Measurements from ENCODE around the gene DYNC2I2.
"Not testable (repeated sequence)": the region's sequence is repeated elsewhere in the genome, so short reads cannot be mapped to it uniquely, and the experiment has no call there.

DYNC2I2 gene

DNA sequence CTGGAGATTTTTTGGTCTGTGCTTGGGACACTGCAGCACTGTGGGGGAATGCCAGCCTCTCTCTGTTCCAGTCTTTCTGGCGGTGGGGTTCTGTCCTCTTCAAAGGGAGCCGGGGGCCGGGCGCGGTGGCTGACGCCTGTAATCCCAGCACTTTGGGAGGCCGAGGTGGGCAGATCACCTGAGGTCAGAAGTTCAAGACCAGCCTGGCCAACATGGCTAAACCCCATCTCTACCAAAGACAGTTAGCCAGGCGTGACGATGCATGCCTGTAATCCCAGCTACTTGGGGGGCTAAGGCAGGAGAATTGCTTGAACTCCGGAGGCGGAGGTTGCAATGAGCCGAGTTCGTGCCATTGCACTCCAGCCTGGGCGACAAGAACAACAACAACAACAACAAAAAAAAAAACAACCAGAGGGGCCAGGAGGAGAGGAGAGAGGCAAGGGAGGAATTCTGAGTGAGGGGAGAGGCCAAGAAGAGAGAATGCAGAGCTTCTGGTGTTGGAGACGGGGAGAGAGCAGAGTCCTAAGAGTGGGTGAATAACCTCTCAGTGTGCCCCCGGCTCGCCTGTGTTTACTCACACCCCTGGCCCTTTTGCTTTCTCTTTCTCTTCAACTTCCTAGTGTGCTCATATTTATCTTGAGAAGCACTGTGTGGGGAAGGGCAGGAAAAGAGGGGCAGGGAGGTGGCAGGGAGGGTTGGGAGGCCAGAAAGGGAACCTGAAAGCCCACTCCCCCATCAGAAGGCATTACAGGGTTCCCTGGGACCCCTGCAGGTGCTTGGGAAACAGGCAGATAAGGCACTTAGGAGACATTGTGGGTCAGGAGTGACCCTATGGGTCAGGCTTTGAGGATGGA, 29.2 kb upstream of the DYNC2I2 start:
- DNase-seq: no peak

DNA sequence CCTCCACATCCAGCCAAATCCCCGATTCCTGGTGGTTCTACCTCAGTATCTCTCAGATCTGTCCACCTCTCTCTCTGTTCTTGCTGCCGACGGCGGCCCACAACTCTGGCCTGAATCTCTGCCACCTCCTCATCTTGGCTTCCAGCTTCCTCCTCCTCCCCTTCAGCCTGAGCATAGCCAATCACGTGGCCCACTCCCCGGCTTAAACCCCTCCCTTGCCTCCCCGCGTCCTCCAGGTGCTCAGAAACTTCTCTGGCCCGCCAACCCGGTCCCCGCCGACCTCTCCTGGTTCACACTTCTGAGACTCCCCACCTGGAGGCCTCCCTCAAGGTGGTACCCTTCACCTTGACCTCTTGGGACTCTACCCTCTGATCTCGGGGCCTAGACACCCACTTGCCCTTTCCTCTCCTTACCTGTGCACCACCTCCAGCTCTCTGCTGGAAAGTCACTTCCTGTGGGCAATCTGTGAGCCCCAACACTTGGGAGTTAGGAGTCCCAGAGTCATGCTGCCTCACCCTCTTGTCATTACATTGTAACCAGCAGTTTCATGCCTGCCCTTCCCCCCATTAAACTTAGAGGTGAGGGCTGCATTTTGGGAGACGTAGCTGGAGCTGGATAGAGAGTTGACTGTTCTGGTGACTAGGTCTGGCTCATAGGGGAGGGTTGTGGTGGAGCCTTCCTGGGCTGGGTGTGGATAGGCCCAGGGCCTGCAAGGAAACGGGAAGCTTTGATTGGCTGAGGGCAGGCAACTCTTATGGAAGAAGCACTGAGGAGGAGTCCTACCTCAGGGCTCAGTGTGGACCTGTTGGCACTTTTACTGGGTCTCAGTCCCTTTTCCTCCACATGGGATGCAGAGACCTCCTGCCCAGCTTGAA, 27.9 kb upstream of the DYNC2I2 start:
- no peak for DNase-seq

DNA sequence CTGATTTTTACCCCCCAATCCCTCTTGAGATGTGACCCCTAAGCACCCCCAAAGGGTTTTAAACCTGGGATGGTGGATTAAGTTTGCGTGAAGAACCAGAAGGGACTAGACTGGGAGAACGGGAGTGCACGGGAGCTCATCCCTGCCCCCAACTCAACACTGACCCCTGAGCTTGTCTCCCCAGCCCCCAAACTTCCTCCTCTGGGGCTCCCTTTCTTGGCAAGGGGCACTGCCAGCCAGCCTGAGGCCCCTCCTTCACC, 27.3 kb upstream of the DYNC2I2 start:
- DNase-seq: no peak

DNA sequence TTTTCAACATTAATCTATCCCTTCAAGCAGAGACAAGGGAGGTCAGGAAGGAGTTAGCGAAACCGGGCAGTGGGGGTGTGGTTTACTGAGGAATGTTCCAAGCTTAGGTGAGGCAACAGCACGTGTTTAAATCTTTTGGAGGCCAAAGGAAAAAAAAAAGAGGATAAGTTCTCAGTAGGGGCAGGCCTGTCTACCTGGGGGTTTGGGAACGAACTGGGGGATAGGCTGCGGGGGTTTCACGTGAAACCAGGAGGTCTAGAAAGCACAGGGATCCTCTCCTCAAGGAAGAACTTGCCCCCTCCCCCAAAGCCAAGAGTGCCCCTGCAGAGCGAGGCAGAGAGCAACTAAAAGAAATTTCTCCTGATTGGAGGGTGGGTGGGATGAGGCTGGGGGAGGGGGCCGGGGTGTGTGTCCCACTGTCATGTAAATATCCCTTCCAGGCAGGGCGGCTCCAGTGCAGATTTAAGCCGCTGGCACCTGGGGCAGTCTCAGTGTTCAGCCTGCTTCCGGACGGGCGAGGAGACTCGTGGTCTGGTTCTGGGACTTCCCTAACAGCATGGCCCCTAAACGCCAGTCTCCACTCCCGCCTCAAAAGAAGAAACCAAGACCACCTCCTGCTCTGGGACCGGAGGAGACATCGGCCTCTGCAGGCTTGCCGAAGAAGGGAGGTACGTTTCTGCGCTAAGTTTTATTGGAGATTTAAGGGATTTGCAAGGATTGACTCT, 26.9 kb upstream of the DYNC2I2 start:
- no peak for DNase-seq

GRCh38 chr9:128677794-128678193, 21.1 kb upstream of the DYNC2I2 start:
- DNase-seq: no peak

DNA sequence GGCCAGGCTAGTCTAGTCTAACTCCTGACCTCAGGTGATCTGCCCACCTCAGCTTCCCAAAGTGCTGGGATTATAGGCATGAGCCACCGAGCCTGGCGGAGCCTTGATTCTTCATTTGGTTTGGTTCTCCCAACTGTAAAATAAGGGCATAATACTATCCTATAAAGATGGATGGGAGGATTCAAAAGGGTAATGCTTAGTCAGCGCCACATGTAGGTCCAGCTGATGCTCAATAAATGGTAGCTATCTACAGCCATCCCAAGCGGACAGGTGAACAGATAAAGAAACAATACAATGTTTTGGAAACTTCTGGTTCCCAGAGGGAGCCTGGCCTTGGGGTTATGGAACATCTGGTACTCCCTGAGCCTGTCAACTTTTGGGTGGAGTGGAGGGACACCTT, 18.7 kb upstream of the DYNC2I2 start:
- DNase-seq: no peak

DNA sequence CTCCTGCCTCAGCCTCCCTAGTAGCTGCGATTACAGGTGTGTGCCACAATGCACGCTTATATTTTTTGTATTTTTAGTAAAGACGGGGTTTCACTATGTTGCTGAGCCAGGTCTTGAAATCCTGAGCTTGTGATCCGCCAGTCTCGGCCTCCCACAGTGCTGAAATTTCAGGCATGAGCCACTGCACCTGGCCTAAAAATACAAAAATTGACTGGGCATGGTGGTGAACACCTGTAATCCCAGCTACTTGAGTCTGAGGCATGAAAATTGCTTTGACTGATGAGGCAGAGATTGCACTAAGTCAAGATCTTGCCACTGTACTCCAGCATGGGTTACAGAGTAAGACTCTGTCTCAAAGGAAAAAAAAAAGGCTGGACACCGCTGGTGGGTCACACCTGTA, 13.1 kb upstream of the DYNC2I2 start:
- DNase-seq: no peak

DNA sequence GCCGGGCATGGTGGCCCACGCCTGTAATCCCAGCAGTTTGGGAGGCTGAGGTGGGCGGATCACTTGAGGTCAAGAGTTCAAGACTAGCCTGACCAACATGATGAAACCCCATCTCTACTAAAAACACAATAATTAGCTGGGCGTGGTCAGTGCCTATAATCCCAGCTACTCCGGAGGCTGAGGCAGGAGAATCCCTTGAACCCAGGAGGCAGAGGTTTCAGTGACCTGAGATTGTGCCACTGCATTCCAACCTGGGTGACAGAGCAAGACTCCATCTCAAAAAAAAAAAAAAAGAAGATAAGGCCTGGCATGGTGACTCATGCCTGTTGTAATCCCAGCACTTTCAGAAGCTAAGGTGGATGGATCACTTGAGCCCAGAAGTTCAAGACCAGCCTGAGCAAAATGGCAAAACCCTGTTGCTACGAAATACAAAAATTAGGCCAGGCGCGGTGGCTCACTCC, 9.9 kb upstream of the DYNC2I2 start:
- DNase-seq: not testable (repeated sequence)

DNA sequence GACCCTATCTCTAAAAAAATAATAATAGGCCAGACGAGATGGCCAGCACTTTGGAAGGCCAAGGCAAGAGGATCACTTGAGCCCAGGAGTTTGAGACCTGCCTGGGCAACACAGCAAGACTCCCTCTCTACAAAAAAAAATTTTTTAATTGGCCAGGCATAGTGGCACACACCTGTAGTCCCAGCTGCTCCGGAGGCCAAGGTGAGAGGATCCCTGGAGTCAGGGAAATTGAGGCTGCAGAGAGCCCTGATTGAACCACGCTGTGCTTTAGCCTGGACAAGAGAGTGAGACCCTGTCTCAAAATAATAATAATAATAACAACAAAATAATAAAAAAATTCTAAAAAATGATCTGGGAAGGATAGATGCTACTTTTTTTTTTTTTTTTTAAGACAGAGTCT, 1.1 kb upstream of the DYNC2I2 start:
- DNase-seq: no peak

DNA sequence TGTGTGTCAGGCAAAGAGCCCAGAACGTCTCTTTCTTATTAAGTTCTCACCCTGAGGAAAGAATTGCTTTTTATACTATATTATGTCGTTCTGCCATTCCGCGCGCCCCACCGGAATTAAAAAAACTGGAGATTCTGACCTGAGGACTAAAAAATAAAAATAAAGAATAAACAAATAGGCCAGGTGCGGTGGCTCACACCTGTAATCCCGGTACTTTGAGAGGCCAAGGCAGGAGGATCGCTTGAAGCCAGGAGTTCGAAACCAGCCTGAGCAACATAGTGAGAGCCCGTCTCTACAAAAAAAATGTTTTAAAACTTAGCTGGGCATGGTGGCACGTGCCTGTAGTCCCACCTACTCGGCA, 677 bp upstream of the DYNC2I2 start:
- no peak for DNase-seq

DNA sequence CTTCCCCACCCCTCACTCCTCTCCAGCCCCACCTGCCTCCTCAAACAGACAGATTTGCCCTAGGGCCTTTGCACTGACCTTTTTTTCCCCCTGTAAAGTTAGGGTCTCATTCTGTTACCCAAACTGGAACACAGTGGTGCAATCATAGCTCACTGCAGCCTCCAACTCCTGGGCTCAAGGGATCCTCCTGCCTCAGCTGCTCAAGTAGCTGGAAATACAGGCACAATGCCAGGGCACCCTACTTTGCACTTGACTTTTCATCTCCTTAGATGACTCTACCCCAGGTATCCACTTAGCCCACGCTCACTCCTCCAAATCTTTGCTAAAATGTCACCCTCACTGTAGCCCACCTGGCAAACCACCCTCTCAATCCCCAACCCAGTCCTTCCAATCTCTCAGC, 2.2 kb downstream of the DYNC2I2 start:
- DNase-seq: no peak

GRCh38 chr9:128653908-128654307, 2.7 kb downstream of the DYNC2I2 start:
- DNase-seq: no peak

- no peak for DNase-seq
Measured at GRCh38 chr9:128651798-128652197, 4.8 kb downstream of the DYNC2I2 start.

DNA sequence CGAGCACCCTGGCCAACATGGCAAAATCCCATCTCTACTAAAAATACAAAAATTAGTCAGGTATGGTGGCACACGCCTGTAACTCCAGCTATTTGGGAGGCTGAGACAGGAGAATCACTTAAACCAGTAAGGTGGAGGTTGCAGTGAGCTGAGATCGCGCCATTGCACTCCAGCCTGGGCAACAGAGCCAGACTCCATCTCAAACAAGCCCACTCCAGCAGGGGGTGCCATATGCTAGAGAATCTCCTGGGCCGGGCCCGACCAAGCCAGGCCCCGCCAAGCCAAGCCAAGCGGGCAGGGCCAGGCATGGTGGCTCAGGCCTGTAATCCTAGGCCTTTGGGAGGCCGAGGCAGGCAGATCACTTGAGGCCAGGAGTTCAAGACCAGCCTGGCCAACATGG, 8.4 kb downstream of the DYNC2I2 start:
- not testable (repeated sequence) for DNase-seq

GRCh38 chr9:128643519-128644300, 12.9 kb downstream of the DYNC2I2 start:
- no peak for DNase-seq

DNA sequence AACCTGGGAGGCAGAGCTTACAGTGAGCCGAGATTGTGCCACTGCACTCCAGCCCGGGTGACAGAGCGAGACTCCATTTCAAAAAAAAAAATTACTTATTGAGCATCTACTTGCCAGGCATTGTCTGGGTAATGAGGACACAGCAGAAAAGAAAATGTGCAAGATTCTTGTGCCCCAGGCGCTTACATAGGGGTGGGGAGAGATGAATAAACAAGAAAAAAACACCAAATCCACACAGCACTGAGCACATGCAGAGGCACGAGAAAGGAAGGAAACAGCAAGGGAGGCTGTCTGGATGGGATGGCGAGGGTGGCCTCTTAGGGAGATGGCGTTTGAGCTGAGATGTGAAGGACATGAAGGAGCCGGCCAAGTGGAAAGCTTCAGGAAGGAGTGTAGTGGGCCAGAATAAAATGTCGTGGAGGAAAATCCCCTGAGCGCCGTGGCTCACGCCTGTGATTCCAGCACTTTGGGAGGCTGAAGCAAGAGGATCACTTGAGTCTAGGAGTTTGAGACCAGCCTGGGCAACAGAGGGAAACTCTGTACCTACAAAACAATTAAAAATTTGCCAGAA, 13.9 kb downstream of the DYNC2I2 start:
- no peak for DNase-seq

DNA sequence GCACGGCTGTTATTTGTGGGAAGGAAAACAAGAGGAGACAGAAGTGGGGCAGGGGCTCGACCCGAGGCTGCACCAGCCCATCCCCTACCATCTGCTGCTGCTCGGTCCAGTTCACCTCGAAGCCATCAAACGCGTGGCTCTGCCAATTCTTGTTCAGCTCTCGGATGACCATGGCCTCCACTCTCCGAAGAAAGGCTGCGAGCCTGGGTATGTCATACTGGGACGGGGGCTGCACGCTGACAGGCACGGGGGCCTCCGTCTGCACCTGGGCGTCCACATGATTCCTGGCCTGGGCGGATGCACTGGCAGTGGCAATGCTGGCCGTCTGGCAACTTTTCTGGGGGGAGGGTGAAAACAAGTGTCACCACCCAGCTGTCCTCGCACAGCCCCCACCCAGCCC, 16.0 kb downstream of the DYNC2I2 start:
- DNase-seq: no peak

DNA sequence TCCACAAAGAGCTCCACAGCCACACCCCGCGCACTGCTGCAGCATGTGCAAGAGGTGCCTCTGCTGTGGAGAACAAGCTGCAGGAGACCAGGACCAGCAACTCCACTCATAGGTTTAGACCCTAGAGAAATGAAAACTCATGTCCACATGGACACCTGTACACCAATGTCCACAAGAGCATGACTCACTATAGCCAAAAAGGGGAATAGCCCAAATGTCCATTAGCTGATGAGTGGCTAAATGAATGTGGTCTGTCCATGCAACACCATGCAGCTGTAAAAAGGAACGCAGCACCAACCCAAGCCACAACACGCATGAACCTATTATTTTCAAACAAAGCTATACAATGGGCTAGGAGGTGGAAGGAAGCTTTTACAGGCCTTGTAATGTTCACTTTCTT, 18.1 kb downstream of the DYNC2I2 start:
- no peak for DNase-seq

DNA sequence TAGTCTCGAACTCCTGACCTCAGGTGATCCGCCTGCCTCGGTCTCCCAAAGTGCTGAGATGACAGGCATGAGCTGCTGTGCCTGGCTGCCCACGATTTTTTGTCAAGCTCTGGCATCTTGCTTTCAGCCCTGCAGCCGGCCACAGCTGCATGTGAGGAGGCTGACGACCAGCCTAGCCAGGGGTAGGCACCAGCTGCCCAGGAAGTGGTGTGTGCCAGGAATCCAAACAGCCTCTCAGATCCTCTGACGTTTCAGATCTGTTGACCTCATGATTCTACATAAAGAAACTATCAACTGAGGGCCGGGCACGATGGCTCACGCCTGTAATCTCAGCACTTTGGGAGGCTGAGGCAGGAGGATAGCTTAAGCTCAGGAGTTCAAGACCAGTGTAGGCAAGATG, 19.0 kb downstream of the DYNC2I2 start:
- DNase-seq: peak; percentile 81

- peak; percentile 15 for DNase-seq
Measured at GRCh38 chr9:128636556-128637530, 19.8 kb downstream of the DYNC2I2 start.

DNA sequence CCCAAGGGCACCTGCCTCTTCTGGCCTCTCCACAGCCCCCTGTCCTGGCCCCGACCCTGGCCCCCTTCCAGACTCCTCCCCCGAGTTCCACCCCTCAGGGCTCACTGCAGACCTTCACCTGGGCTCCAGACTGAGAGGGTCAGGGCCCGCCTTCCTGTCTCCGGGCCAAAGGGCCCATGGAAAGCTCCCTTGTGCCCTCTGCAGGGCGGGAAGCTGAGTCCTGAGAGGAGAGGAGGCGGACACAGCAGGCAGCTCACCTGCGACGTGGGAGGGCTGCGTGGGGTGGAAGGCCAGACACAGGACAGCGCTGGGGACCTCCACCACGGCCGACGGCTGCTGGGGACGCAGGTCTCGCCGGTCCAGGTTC, 20.6 kb downstream of the DYNC2I2 start:
- peak; percentile 38 for DNase-seq
